GM10266 (cell line): ENCODE data around the gene TTYH1.

Experiments used
- DNase-seq: peaks from one replicate; pipeline ENCODE4 v3.0.0; 2012; ENCODE audit errors: extremely low spot score
- TF ChIP-seq, protein P1 (sequence below): IDR thresholded peaks from 2 replicates; pipeline ENCODE4 v1.5.1; 2012; ENCODE audit warnings: mild to moderate bottlenecking, low read depth; ENCODE audit not compliant: control insufficient read depth, insufficient read depth; ENCODE audit errors: missing control alignments

TTYH1 gene

DNA sequence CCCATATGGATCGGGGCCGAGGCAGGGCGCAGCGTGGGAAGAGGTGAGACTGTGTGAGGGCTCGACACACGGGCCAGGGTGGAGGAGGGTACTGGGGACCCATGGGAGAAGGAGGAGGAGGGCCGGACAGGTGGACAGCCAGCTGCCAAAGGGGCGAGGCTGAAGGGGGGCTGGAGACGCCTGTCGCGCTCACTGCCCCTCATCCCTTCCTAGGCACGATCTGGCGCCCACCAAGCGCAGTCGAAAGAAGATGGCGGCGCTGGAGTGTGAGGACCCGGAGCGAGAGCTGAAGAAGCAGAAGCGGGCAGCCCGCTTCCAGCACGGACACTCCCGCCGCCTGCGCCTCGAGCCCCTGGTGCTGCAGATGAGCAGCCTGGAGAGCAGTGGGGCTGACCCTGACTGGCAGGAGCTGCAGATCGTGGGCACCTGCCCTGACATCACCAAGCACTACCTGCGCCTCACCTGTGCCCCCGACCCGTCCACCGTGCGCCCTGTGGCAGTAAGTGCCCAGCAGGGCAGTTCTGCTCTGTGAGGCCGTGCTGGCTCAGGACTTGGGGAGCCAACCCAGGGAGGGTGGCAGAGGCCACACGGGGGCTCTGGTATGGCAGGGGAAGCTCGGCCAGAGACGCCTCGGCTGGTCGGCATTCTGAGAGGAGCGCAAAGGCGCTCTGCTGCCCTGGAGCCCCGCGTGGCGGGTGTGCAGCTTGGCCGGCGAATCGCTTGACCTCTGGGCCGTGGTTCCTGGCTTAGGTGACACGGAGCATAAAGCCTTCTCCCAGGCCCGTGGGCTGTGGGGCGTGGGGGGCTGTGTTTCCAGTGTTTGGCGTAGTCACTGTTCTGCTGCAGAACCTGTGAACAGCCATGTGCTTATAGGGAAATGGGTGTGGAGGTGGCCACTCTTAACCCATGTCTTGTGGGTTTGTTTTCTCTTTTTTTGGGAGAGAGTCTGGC, 41.4 kb downstream of the TTYH1 start:
- TF ChIP-seq, protein P1, sequence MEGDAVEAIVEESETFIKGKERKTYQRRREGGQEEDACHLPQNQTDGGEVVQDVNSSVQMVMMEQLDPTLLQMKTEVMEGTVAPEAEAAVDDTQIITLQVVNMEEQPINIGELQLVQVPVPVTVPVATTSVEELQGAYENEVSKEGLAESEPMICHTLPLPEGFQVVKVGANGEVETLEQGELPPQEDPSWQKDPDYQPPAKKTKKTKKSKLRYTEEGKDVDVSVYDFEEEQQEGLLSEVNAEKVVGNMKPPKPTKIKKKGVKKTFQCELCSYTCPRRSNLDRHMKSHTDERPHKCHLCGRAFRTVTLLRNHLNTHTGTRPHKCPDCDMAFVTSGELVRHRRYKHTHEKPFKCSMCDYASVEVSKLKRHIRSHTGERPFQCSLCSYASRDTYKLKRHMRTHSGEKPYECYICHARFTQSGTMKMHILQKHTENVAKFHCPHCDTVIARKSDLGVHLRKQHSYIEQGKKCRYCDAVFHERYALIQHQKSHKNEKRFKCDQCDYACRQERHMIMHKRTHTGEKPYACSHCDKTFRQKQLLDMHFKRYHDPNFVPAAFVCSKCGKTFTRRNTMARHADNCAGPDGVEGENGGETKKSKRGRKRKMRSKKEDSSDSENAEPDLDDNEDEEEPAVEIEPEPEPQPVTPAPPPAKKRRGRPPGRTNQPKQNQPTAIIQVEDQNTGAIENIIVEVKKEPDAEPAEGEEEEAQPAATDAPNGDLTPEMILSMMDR, result no peak
- no peak for DNase-seq

DNA sequence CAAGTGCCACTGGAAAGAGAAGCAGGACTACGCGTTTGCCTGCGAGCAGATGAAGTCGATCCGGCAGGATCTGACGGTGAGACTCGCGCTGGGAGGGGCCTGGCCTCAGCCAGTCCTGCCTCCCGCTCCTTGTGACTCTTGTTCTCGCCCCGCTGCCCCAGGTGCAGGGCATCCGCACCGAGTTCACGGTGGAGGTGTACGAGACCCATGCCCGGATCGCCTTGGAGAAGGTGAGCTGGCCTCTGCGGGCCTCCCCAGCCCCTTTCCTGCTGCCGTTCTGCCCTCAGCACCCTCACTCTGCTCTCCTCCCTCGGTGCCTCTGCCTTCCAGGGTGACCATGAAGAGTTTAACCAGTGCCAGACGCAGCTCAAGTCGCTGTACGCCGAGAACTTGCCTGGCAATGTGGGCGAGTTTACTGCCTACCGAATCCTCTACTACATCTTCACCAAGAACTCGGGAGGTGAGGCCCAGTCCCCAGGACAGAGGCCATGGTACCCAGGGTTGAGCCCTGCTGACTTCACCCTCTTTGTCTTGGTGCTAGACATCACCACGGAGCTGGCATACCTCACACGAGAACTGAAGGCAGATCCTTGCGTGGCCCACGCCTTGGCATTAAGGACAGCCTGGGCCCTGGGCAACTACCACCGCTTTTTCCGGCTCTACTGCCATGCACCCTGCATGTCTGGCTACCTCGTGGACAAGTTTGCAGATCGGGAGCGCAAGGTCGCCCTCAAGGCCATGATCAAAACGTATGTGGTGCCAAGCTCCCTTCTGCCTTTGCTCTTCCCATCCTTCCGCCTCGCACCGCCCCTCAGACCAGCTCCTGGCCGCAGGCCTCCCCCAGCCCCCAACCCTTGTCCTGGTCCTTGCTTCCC, 42.7 kb downstream of the TTYH1 start:
- no peak for DNase-seq
- TF ChIP-seq, protein P1, result no peak

DNA sequence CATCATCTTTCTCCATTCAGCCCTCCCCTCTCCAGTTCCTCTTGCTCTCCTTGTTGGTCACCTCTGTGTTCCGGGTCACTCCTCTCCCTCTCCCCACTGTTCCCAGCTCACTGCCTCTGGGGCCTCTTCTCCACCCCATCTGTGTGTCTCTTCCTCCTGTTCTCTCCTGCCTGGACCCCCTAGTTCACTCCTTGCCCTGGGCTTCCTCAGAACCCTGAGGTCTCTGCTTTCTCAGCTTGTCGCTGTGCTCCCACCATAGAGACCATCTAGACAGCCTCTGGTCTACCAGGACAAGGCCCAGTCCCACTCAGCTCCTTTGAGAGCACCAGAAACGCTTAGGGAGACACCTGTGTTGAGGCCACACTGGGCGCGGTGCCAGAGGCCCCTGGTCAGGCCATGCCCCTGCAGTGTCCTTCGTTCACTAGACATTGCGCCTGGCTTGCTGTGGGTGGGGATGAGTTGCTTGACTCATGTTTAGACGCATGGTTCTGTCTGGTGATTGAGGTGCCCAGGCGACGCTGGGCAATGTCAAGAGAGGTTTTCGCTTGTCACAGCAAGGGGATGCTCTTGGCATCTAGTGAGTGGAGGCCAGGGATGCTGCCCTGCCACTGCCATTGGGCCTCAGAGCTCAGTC, 43.5 kb downstream of the TTYH1 start:
- TF ChIP-seq, protein P1, result no peak
- DNase-seq, result no peak

DNA sequence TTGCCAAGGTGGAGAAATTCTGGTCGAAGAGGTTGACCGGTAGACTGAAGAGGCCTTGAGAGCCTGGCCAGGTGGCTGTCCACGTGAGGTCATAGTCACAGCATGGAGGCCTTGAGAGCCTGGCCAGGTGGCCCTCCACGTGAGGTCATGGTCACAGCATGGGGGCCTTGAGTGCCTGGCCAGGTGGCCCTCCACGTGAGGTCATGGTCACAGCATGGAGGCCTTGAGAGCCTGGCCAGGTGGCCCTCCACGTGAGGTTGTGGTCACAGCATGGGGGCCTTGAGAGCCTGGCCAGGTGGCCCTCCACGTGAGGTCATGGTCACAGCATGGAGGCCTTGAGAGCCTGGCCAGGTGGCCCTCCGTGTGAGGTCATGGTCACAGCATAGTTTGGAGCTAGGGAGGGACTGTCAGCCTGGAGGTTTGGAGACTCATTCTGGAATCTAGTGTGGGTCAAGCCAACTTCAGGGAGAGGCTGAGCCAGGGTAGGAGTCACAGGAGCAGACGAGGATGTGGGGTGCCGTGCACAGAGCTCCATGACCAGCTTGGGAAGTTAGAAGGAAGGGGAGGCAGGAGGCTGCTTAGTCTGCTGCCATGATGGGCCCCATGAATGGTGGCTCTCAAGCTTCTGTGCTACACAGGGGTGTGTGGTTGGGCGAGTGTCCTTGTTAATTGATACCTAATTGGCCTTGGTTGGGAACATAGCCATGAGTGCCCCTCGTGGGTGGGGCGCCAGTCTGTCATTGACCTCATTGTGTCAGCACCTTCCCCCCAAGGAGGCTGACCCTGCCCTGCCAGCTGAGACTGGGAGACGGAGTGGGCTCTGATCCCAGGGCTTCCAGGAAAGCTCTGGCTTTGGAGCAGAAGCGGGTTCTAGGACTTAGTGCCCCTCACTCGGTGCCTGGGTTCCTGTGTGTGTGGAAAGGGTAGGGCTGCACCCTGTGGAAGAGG, 44.3 kb downstream of the TTYH1 start:
- no peak for DNase-seq
- TF ChIP-seq, protein P1, result no peak

DNA sequence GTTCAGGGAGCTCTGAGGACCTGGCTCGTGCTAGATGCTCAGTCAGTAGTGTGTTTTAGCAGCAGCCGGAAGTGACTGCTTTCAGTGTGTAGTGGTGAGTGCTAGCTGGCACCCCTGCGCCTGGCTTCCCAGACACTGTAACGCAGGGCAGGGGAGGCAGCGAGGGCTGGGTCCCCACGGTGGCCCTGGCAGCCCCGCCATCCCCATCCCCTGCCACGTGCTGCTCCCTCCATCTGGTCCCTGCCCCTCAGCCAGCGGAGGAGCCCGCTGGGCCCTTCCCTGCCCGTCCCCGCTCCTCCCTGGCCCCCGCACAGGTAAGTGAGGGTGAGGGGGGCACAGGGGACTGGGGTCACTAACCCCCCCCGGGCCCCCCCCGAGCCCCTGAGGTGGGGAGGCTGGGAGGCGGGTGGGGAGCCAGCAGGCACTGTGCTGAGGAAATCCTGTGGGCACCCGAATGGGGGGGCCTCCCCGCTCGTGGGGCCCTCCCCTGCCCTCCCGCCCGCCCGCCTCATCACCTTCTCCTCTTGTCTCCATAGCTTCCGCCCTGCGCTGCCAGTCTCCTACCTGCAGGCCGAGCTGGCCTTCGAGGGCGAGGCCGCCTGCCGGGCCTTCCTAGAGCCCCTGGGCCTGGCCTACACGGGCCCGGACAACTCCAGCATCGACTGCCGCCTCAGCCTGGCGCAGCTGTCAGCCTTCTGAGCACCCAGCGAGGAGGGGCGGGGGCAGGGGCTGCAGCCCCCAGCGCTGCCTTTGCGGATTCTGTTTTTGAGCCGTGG, 45.2 kb downstream of the TTYH1 start:
- TF ChIP-seq, protein P1, result no peak

DNA sequence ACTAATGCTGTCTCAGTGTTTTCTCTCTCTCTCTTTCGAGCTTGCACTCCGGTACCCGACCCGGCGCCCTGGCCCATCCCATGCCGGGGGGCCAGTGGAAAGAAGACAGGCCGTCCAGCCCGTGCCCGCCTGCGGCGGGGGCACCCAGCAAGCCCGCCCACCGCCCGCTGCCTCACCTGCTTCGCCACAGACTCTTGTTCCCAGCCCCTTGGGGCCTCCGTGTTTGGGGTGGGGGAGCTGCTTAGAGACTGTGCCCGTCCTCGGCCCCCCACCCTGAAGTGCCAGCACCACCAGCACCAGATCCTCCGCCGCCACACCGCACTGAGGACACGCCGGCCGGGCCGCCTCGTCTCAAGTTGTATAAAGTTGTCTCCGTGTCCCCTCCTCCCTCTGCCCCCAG, 45.9 kb downstream of the TTYH1 start:
- TF ChIP-seq, protein P1, result no peak

More for the DNA sequence above, 45.2 kb downstream of the TTYH1 start:
- no peak for DNase-seq

More for the DNA sequence above, 45.9 kb downstream of the TTYH1 start:
- DNase-seq, result no peak
